ENCODE results near the gene BNIP2. TPM values are rescaled to one million over a fixed set of nuclear protein-coding genes. Genes with fewer than 3 reads are reported as not detected.
"Not testable (repeated sequence)": the region's sequence is repeated elsewhere in the genome, so short reads cannot be mapped to it uniquely, and the experiment has no call there.

The BNIP2 gene
- total RNA-seq, 1 donor from 2014 or later = 81.4 TPM

DNA sequence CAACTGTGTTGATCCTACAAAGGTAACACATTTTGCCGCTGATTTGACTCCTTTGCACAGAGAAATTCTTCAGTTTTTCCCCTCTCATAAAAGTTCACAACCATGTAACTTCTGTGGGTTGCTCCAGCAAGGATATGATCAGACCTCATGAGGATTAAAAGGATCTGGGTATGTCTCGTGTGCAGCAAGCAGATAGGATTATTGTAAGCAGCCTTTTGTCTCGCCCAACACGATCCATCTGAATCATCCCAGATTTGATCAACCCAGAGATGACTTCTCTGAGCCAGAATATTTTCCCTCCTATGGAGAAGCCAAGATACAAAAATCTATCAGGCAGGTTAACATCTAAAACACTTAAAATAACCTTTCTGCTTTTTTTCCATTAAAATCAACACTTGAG, 12.8 kb upstream of the BNIP2 start:
- no peak overlapping the region for H3K4me2 ChIP-seq
- H3K9me3 ChIP-seq (ENCODE audit: low read depth) = no peaks in the 10 kb centered on the region
- no peaks in the 10 kb centered on the region for H3K79me2 ChIP-seq (ENCODE audit: low read depth)
- no peak for DNase-seq (ENCODE audit: low spot score)
- H4K20me1 ChIP-seq (ENCODE audit: low read depth) = no peaks in the 10 kb centered on the region
- H2AFZ ChIP-seq (replicated peaks) = peak overlapping the region; percentile 75
- H3K27ac Mint-ChIP-seq = no peak overlapping the region
- H3K4me1 Mint-ChIP-seq = peaks cover 5% of the 10 kb centered on the region
- H3K4me1 ChIP-seq = no peaks in the 10 kb centered on the region
- no peak for TF ChIP-seq EZH2 (IDR thresholded peaks at IDR 0.05)
- TF ChIP-seq, protein P1, sequence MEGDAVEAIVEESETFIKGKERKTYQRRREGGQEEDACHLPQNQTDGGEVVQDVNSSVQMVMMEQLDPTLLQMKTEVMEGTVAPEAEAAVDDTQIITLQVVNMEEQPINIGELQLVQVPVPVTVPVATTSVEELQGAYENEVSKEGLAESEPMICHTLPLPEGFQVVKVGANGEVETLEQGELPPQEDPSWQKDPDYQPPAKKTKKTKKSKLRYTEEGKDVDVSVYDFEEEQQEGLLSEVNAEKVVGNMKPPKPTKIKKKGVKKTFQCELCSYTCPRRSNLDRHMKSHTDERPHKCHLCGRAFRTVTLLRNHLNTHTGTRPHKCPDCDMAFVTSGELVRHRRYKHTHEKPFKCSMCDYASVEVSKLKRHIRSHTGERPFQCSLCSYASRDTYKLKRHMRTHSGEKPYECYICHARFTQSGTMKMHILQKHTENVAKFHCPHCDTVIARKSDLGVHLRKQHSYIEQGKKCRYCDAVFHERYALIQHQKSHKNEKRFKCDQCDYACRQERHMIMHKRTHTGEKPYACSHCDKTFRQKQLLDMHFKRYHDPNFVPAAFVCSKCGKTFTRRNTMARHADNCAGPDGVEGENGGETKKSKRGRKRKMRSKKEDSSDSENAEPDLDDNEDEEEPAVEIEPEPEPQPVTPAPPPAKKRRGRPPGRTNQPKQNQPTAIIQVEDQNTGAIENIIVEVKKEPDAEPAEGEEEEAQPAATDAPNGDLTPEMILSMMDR (IDR thresholded peaks at IDR 0.05) = no peak
- no peak for TF ChIP-seq EZH2phosphoT487 (IDR thresholded peaks at IDR 0.05)
- no peak overlapping the region for H3K4me3 Mint-ChIP-seq
- H3K9me3 Mint-ChIP-seq = no peaks in the 10 kb centered on the region
- H3K27me3 ChIP-seq = no peaks in the 10 kb centered on the region
- H3K36me3 Mint-ChIP-seq = no peaks in the 10 kb centered on the region
- no peak overlapping the region for H3K4me3 ChIP-seq
- H3K27ac ChIP-seq = no peak overlapping the region
- no peaks in the 10 kb centered on the region for H3K27me3 Mint-ChIP-seq (ENCODE audit: insufficient read depth, low read depth)
- peaks cover 2% of the 10 kb centered on the region for H3F3A ChIP-seq (ENCODE audit: low read depth)
- H3K9ac ChIP-seq = no peak overlapping the region
- H3K36me3 ChIP-seq = no peaks in the 10 kb centered on the region

DNA sequence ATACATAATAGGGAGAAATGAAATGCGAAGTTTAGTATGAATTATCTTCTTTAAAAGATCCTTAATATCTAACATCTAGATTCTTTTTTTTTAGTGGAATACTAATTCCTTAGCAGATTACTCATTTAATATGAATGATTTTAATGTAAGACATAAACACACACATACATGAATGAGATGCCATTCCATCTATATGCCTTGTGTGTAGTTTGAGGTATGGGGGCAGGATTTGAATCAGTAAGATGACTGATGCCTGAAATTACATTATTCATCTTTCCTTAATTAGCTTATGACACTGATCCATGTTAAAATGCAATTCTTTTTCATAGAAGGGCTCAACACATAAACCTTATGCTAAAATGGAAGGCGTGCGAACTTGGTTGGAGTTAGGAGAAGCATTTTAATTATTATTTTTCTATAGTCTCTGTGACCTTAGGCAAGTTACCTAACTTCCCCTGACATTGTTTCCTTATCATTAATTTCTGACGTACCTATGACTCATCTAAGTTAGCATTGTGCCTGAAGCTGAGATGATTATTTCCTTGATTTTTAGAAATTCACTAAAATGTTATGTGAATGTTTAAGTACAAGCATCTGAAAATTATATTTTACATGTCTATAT, 10.8 kb upstream of the BNIP2 start:
- Histone ChIP-seq H3K27me3 (no peaks in the 10 kb centered on the region), H3F3A (ENCODE audit: low read depth) (peaks cover 12% of the 10 kb centered on the region), H3K27ac (no peak overlapping the region), H2AFZ (replicated peaks) (no peak overlapping the region), H3K4me1 (peaks cover 10% of the 10 kb centered on the region), H3K9ac (no peak overlapping the region), H3K4me2 (no peak overlapping the region), H4K20me1 (ENCODE audit: low read depth) (no peaks in the 10 kb centered on the region), H3K9me3 (ENCODE audit: low read depth) (no peaks in the 10 kb centered on the region), H3K4me3 (no peak overlapping the region), H3K79me2 (ENCODE audit: low read depth) (no peaks in the 10 kb centered on the region), H3K36me3 (no peaks in the 10 kb centered on the region)
- no peak for DNase-seq (ENCODE audit: low spot score)
- TF ChIP-seq EZH2 (IDR thresholded peaks at IDR 0.05) (no peak), EZH2phosphoT487 (IDR thresholded peaks at IDR 0.05) (no peak)
- TF ChIP-seq, protein P1 (IDR thresholded peaks at IDR 0.05) = no peak
- Mint-ChIP-seq H3K4me1 (peaks cover 9% of the 10 kb centered on the region), H3K4me3 (no peak overlapping the region), H3K27ac (no peak overlapping the region), H3K36me3 (no peaks in the 10 kb centered on the region), H3K27me3 (ENCODE audit: insufficient read depth, low read depth) (no peaks in the 10 kb centered on the region), H3K9me3 (no peaks in the 10 kb centered on the region)

DNA sequence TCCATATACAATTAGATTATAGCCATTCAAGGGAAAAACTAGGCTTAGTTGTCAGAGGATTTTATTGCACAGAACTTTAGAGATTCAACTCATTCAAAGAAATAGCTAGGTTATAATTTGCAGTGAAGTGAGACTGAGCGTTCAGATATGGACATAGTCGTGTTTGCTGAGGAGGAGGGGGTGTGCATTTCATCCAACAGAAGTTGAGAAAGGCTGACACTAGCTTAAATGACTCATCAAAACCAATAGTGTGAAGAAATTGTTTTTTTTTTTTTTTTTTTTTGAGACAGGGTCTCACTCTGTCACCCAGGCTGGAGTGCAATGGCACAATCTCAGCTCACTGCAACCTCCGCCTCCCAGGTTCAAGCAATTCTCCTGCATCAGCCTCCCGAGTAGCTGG, 8.9 kb upstream of the BNIP2 start:
- not testable (repeated sequence) for H3K36me3 Mint-ChIP-seq; H2AFZ ChIP-seq (replicated peaks); H3K9ac ChIP-seq; H3K4me1 Mint-ChIP-seq; H3K9me3 Mint-ChIP-seq; H3K4me2 ChIP-seq; H3K27me3 ChIP-seq; H3K4me3 Mint-ChIP-seq; H3K4me3 ChIP-seq; DNase-seq (ENCODE audit: low spot score); H3K9me3 ChIP-seq (ENCODE audit: low read depth); H3K27me3 Mint-ChIP-seq (ENCODE audit: insufficient read depth, low read depth); H3K27ac ChIP-seq; H3K36me3 ChIP-seq; H3K27ac Mint-ChIP-seq; H3K79me2 ChIP-seq (ENCODE audit: low read depth); H4K20me1 ChIP-seq (ENCODE audit: low read depth)
- H3F3A ChIP-seq (ENCODE audit: low read depth) = peaks cover 12% of the 10 kb centered on the region
- peaks cover 10% of the 10 kb centered on the region for H3K4me1 ChIP-seq

DNA sequence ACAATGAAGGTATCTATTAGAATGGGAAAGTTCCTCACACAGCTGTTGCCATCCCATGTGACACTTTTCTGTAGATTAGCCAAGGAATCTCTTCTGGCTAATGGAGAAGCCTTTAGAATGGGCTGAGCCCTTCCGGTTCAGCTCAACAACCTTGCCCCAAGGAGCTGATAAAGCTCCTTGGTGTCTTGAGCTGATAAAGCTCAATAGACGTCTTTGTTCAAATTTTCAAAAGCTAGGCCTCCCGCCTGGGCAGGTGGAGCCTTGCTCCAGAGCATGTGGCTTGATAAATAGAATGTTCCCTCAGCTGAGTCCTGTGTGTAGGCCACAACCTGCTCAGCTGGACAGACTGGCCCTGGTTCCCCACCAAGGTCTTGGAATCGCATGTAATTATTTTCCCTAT, 7.2 kb upstream of the BNIP2 start:
- DNase-seq (ENCODE audit: low spot score) = peak; percentile 31
- H3K9me3 Mint-ChIP-seq = no peaks in the 10 kb centered on the region
- H3K27ac Mint-ChIP-seq = no peak overlapping the region
- Histone ChIP-seq H2AFZ (replicated peaks) (peak overlapping the region; percentile 8), H3K9me3 (ENCODE audit: low read depth) (no peaks in the 10 kb centered on the region), H3K4me2 (peak overlapping the region; percentile 2), H3K27me3 (no peaks in the 10 kb centered on the region), H3K9ac (no peak overlapping the region), H3K79me2 (ENCODE audit: low read depth) (no peaks in the 10 kb centered on the region), H3F3A (ENCODE audit: low read depth) (peaks cover 12% of the 10 kb centered on the region), H3K4me3 (no peak overlapping the region), H4K20me1 (ENCODE audit: low read depth) (no peaks in the 10 kb centered on the region), H3K27ac (no peak overlapping the region), H3K4me1 (peaks cover 10% of the 10 kb centered on the region), H3K36me3 (no peaks in the 10 kb centered on the region)
- no peaks in the 10 kb centered on the region for H3K36me3 Mint-ChIP-seq
- TF ChIP-seq EZH2 (IDR thresholded peaks at IDR 0.05) (no peak), EZH2phosphoT487 (IDR thresholded peaks at IDR 0.05) (no peak)
- TF ChIP-seq, protein P1 (IDR thresholded peaks at IDR 0.05) = no peak
- peaks cover 4% of the 10 kb centered on the region for H3K4me1 Mint-ChIP-seq
- no peak overlapping the region for H3K4me3 Mint-ChIP-seq
- no peaks in the 10 kb centered on the region for H3K27me3 Mint-ChIP-seq (ENCODE audit: insufficient read depth, low read depth)

Data from neural progenitor cell (in vitro differentiated cells).